ENCODE results near the gene ARHGAP15.

DNA sequence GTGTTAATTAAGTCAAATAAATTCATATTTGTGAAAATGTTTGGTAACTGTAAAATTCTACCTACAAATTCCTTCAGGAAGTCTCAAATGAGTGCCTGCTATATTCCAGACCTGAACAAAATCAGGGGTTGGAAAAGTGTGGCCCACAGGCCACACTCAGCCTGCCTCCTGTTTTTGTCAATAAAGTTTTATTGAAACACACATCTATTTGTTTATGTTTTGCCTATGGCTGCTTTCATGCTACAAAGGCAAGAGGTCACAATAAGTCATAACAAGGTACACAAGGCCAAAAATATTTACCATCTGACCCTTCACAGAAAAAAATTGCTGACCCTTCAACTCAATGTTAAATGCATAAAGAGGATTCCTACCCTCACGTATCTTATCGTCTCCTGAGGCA is 581.7 kb downstream of the ARHGAP15 start:
- TF ChIP-seq YY1 (IDR thresholded peaks at IDR 0.05; ENCODE audit: insufficient read depth, insufficient read length) (no peak), ZNF274 (IDR thresholded peaks at IDR 0.05; ENCODE audit: low read depth, low read length) (no peak), SUZ12 (IDR thresholded peaks at IDR 0.05; ENCODE audit: extremely low read depth, insufficient read depth, insufficient read length) (no peak)

Data from NT2/D1 (cell line).